Natural killer cell (primary cell): ENCODE data around the gene HSD17B2. TPM values are rescaled to one million over a fixed set of nuclear protein-coding genes. Genes with fewer than 3 reads are reported as not detected.

ENCODE experiments used
- ATAC-seq, 3 donors: fragments of 150-1000 bp in 2 of 3; fragments of 200-7000 bp in 1 of 3; cut with Tn5 transposase; 1 replicate in 1 of 3; 2 replicates in 2 of 3; pipeline ENCODE4 v1.10.0; 2021; ENCODE audit warnings: mild to moderate bottlenecking in 2 of 3, moderate library complexity in 2 of 3
- DNase-seq, 2 donors: peaks; one replicate each; pipeline versions ENCODE4 v3.0.0 to v3.0.0-alpha.2; 2013 to 2021; ENCODE audit warnings: mixed read lengths in 1 of 2
- H3K27ac ChIP-seq: one replicate; pipeline ENCODE4 v1.5.1; 2013; ENCODE audit warnings: mild to moderate bottlenecking, low read length
- H3K27me3 ChIP-seq: one replicate; pipeline ENCODE4 v1.6.1; 2013; ENCODE audit warnings: low read length; ENCODE audit not compliant: control insufficient read depth, insufficient read depth
- H3K36me3 ChIP-seq: one replicate; pipeline ENCODE4 v1.6.1; 2013; ENCODE audit warnings: low read length; ENCODE audit not compliant: control insufficient read depth, insufficient read depth
- H3K4me1 ChIP-seq: one replicate; pipeline ENCODE4 v1.6.1; 2013; ENCODE audit warnings: low read length; ENCODE audit not compliant: control insufficient read depth, insufficient read depth
- H3K4me3 ChIP-seq: one replicate; pipeline ENCODE4 v1.5.1; 2013; ENCODE audit warnings: low read length
- H3K9me3 ChIP-seq: one replicate; pipeline ENCODE4 v1.6.1; 2013; ENCODE audit warnings: low read length; ENCODE audit not compliant: control insufficient read depth, insufficient read depth
- H3K27ac Mint-ChIP-seq, 2 donors: one replicate each; pipeline ENCODE4 v1.8.0; 2022; ENCODE audit warnings: mild to moderate bottlenecking in 2 of 2, mixed read lengths in 2 of 2, moderate library complexity in 1 of 2
- H3K27me3 Mint-ChIP-seq, 2 donors: one replicate each; pipeline ENCODE4 v1.8.0; 2022; ENCODE audit warnings: low read depth in 2 of 2, mixed read lengths in 2 of 2
- H3K36me3 Mint-ChIP-seq: one replicate; pipeline ENCODE4 v1.8.0; 2022; ENCODE audit warnings: mixed read lengths
- H3K4me1 Mint-ChIP-seq, 2 donors: one replicate each; pipeline ENCODE4 v1.8.0; 2022; ENCODE audit warnings: mixed read lengths in 2 of 2
- H3K4me3 Mint-ChIP-seq: one replicate; pipeline ENCODE4 v1.8.0; 2022; ENCODE audit warnings: mild to moderate bottlenecking, moderate library complexity, mixed read lengths
- H3K9me3 Mint-ChIP-seq, 2 donors: one replicate each; pipeline ENCODE4 v1.8.0; 2022; ENCODE audit warnings: mixed read lengths in 2 of 2
- CTCF ChIP-seq: fragments of 200-600 bp; IDR thresholded peaks from one replicate; pipeline ENCODE4 v1.8.0; 2022; ENCODE audit warnings: antibody characterized with exemption
- WGBS: methylation state at CpG from one replicate; pipeline ENCODE4 v1.1.7; 2013; ENCODE audit warnings: missing lambda C conversion rate; ENCODE audit not compliant: insufficient coverage; 5-methylcytosine and 5-hydroxymethylcytosine counted together
- intact Hi-C: fragments of 100-400 bp; cut with micrococcal nuclease; formaldehyde crosslinking; loops from one replicate; pipeline ENCODE4 v1.14.2; 2022
- total RNA-seq, 4 donors: library from RNA; stranded (reverse); fragments of 120-200 nt in 1 of 4; gene quantifications; one replicate each; pipeline versions ENCODE4 v1.2.3 to v1.2.4, GENCODE V29; 2013 to 2022

HSD17B2 gene
- total RNA-seq, 3 donors from 2014 or later (not counting 1 experiment from before 2014, with no cell fraction given): not detected

GRCh38 chr16:82072313-82072712 lies 37.3 kb downstream of the HSD17B2 start:
- WGBS: no CpG with 5 or more reads among the region's 1 CpG
- Histone ChIP-seq H3K27me3 (no peaks in the 10 kb centered on the region), H3K36me3 (no peaks in the 10 kb centered on the region), H3K9me3 (no peaks in the 10 kb centered on the region), H3K4me1 (no peaks in the 10 kb centered on the region), H3K4me3 (no peak overlapping the region), H3K27ac (no peak overlapping the region)
- no peak for DNase-seq
- Mint-ChIP-seq H3K27ac (no peak overlapping the region), H3K9me3 (peaks cover 0 to 2% of the 10 kb centered on the region in 2 donors), H3K27me3 (peaks cover 21 to 37% of the 10 kb centered on the region in 2 donors), H3K4me1 (no peaks in the 10 kb centered on the region), H3K36me3 (no peaks in the 10 kb centered on the region), H3K4me3 (no peak overlapping the region)
- TF ChIP-seq CTCF: no peak
- intact Hi-C loops: no loop called here
- ATAC-seq: no peak

- no peak overlapping the region for H3K27ac ChIP-seq
- H3K27ac Mint-ChIP-seq: no peak overlapping the region
- no peak overlapping the region for H3K4me3 ChIP-seq
- H3K36me3 Mint-ChIP-seq: no peaks in the 10 kb centered on the region
- DNase-seq: no peak
- H3K4me1 ChIP-seq: no peaks in the 10 kb centered on the region
- H3K27me3 ChIP-seq: no peaks in the 10 kb centered on the region
- TF ChIP-seq CTCF: no peak
- WGBS: 84% methylated on average over 3 of the region's 4 CpGs
- H3K9me3 ChIP-seq: no peaks in the 10 kb centered on the region
- intact Hi-C loops: no loop called here
- peaks cover 0 to 2% of the 10 kb centered on the region in 2 donors for H3K9me3 Mint-ChIP-seq
- no peak overlapping the region for H3K4me3 Mint-ChIP-seq
- H3K36me3 ChIP-seq: no peaks in the 10 kb centered on the region
- H3K27me3 Mint-ChIP-seq: peaks cover 30 to 36% of the 10 kb centered on the region in 2 donors
- no peaks in the 10 kb centered on the region for H3K4me1 Mint-ChIP-seq
- ATAC-seq: no peak
Observed at GRCh38 chr16:82074019-82074558, 39.0 kb downstream of the HSD17B2 start.

GRCh38 chr16:82078125-82078524 lies 43.1 kb downstream of the HSD17B2 start:
- Histone ChIP-seq H3K27me3 (no peaks in the 10 kb centered on the region), H3K4me1 (no peaks in the 10 kb centered on the region), H3K27ac (no peak overlapping the region), H3K4me3 (no peak overlapping the region), H3K36me3 (no peaks in the 10 kb centered on the region), H3K9me3 (no peaks in the 10 kb centered on the region)
- DNase-seq: no peak
- H3K4me3 Mint-ChIP-seq: no peak overlapping the region
- 50% methylated on average over 1 of the region's 1 CpG for WGBS
- ATAC-seq: no peak
- no peak overlapping the region for H3K27ac Mint-ChIP-seq
- H3K27me3 Mint-ChIP-seq: peaks cover 29 to 38% of the 10 kb centered on the region in 2 donors
- intact Hi-C loops: no loop called here
- H3K4me1 Mint-ChIP-seq: no peaks in the 10 kb centered on the region
- TF ChIP-seq CTCF: no peak
- H3K9me3 Mint-ChIP-seq: peaks cover 0 to 2% of the 10 kb centered on the region in 2 donors
- no peaks in the 10 kb centered on the region for H3K36me3 Mint-ChIP-seq

- Mint-ChIP-seq H3K9me3 (peaks cover 0 to 2% of the 10 kb centered on the region in 2 donors), H3K4me1 (no peaks in the 10 kb centered on the region), H3K36me3 (no peaks in the 10 kb centered on the region), H3K27ac (no peak overlapping the region), H3K27me3 (peaks cover 22 to 28% of the 10 kb centered on the region in 2 donors), H3K4me3 (no peak overlapping the region)
- TF ChIP-seq CTCF: no peak
- DNase-seq (no peak), ATAC-seq (no peak)
- WGBS: 81% methylated on average over 3 of the region's 3 CpGs
- Histone ChIP-seq H3K27me3 (no peaks in the 10 kb centered on the region), H3K9me3 (no peaks in the 10 kb centered on the region), H3K36me3 (no peaks in the 10 kb centered on the region), H3K4me1 (no peaks in the 10 kb centered on the region), H3K27ac (no peak overlapping the region), H3K4me3 (no peak overlapping the region)
- intact Hi-C loops: no loop called here
Observed at GRCh38 chr16:82079892-82080291, 44.8 kb downstream of the HSD17B2 start.
